HG03354 (cell line): Measurements from ENCODE around the gene ETV6.
"Not testable (repeated sequence)": the region's sequence is repeated elsewhere in the genome, so short reads cannot be mapped to it uniquely, and the experiment has no call there.

Experiments used
- ATAC-seq: cut with Tn5 transposase; IDR thresholded peaks from one replicate; pipeline ENCODE4 v1.9.1; 2021; ENCODE audit warnings: mild to moderate bottlenecking; ENCODE audit not compliant: unreplicated experiment, poor library complexity, severe bottlenecking

The ETV6 gene

GRCh38 chr12:11884706-11885105 lies 235.2 kb downstream of the ETV6 start:
- no peak for ATAC-seq

DNA sequence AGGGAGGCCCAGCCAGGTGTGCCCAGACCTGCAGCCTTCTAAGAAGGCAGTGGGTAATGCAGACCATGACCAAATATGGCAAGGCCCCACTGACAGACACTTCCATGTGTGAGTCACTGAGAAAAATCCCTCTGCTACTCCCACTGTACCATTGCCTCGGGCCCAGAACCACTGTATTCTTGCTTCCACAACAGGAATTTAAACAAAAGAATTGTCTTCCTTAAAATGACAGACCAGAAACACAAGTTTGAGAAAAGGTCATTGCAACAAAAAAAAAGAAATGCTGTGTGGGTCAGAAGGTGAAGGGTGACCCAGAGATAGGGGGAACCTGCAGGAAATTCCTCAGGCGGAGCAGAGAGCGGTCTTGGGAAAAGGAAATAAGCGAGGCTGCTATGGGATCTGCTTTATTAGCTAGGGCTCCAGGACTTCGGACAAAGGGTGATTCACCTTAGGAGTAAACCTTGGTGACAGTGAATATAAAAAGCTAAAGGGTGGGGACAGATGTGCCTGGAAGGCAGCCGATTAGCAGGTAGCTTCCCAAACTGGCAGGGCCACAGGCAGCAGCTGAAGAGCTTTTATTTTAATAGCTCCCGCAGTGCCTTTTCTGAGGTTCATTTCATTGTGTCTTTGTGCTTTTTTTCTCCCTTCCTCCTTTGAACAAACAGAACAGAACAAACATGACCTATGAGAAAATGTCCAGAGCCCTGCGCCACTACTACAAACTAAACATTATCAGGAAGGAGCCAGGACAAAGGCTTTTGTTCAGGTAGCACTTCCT lies 236.0 kb downstream of the ETV6 start:
- ATAC-seq, result no peak

GRCh38 chr12:11886339-11886738 lies 236.9 kb downstream of the ETV6 start:
- ATAC-seq, result no peak

DNA sequence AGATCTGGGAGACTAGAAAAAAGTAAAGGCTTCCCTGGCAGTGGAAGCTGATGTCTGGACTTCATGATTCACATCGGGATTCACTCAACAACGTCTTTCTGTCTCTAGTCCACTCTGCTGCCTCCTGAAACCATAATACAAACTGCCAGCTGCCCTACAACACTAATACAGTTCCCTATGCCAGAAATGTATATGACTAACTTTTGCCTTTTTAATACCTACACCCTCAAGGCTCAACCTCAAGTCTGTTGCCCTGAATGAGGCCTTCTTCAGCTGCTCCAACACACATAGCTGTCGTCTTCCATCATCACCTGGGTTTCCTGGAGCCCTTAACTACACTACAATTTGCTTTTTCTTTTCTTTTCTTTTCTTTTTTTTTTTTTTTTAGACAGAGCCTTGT lies 238.6 kb downstream of the ETV6 start:
- no peak for ATAC-seq

DNA sequence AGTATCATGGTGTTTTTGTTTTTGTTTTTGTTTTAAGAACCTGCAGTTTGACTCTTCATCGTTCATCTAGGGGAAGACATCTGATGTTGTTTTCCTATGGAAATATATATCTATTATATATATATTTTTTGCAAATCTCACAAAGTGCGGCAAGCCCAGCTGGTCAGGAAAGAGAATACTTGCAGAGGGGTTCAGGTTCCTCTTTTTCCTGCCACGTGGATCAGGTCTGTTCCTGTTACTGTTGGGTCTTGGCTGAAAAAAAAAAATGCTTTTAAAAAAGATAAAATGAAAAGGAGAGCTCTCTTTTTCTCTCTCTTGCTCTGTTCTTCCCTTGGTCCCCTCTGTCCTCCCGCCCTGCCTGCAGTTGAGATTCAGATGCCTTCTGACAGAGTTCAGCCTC lies 241.9 kb downstream of the ETV6 start:
- no peak for ATAC-seq

GRCh38 chr12:11891754-11892386 lies 242.4 kb downstream of the ETV6 start:
- no peak for ATAC-seq

DNA sequence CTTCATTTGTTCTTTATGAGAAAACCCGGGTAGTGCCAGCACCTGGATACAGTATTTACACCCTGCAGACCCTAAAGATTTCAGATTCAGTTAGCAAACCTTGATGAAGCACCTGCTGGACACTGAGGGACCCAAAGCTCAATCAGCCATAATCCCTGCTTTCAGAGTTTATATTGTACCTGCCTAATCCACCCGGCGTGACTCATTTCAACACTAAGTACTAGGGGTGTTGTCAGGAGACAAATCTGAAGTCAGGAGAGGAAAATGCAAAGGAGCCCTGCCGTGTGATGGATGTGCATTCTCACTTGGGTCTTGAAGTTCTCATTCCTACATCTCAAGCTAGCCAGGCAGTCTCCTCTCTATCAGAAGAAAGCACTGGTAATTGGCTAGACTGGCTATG lies 244.5 kb downstream of the ETV6 start:
- ATAC-seq, result no peak

GRCh38 chr12:11894890-11895289 lies 245.4 kb downstream of the ETV6 start:
- peak; percentile 76 for ATAC-seq

DNA sequence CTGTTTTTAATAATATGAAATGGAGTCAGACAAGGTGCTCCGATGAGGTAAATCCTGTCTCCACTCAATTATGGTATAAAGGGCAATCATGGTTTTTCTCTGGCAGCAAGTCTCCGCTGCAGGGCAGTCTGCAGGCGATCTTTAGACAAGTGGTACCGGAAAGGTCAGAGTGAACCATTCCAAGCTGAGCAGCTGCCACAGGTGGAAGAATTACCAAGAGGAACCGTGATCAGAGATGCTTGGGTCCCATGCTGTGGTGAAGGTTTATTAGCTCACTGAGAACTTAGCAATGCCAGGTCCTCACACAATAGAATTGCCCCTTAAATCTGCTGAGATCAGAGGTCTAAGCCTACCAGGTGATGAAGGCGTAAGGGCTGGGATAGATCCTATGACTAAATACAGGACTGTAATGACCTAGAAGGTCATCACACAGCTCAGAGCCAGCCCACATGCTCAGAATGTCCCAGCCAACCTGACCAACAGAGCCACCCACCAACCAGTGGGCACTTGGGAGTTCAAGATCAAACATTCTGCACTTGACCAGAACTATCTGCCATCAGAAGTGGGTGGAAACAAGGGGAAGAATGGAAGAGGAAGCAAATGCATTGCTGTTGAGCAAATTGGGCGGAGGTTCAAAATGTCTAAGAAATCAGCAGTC lies 246.1 kb downstream of the ETV6 start:
- ATAC-seq, result no peak

DNA sequence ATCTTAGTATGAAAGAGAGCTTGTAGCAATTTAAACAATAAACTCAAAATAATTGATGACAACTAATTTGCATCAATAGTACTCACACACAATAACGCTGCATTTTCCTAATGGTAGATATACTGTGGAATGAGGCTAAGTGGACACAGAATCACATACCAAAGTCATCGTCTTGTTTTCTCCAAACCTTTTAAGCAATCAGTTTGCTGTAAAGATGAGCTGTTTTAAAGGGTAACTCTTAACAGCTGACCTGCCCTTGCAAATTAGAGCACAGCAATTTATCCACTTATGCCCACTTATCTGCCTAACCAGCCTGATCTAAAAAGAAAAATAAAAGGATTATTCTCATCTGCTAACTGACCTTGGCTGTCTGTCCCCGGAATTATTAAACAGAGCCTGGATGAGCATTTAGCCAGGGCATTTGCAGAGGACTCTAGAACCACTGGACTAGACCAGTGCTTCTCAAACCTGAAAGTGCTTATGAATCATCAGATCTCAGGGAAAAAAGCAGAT lies 247.0 kb downstream of the ETV6 start:
- no peak for ATAC-seq

DNA sequence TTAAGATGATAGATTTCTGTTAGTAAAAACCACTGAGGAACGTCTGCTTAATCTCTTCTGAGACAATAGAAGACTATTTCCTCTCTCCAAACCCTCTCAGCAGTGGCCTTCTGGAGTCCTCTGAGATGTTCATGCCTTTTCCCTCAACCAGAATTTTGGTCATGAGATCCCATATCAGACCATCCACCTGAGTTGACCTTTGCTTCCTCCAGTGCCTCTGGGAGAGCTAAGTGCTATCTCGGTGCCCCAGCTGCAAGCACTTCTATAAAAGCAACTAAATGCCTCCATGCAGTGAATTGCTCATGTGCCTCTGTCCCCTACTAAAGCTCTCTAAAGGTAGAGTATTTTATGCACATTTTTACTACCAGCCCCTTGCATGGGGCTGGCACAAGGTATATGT lies 248.4 kb downstream of the ETV6 start:
- no peak for ATAC-seq

DNA sequence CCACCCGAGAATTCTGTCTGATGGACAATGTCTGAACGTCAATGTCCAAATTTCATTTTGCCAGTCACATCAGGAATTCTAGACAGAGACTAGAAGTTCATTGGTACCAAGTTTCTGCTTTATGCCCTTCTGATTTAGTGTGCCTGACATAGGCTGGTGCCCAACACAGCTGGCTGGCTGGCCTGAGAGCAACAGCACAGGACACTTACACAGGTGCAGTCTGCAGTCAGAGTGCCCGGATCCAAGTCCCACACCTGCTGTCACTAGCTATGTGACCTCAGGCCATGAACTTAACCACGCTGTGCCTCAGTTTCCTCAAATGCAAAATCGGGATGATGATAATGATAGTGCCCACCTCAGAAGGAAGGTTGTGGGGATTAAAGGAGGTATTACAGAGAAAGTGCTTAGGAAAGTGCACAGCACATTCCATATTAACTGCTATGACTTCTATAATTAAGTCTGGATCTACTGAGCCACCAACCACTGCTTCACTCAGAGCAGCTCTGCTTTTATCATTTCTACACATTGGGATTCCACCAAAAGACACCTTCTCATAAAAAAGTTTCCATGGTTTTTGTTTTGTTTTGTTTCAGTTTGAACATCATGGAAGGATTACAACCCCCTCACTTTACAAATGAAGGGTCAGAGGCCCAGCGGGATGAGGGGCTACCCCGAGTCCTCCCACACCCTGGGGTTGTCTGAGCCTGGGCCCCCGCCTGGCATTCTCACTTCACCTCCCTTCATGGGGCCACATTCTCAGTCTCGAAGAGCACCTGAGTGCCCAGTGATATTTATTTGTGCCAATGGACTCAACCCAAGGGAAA lies 252.4 kb downstream of the ETV6 start:
- ATAC-seq, result peak; percentile 53

- ATAC-seq, result peak; percentile 27
Measured at GRCh38 chr12:11902525-11902875, 253.0 kb downstream of the ETV6 start.

GRCh38 chr12:11904124-11904523 lies 254.7 kb downstream of the ETV6 start:
- no peak for ATAC-seq

DNA sequence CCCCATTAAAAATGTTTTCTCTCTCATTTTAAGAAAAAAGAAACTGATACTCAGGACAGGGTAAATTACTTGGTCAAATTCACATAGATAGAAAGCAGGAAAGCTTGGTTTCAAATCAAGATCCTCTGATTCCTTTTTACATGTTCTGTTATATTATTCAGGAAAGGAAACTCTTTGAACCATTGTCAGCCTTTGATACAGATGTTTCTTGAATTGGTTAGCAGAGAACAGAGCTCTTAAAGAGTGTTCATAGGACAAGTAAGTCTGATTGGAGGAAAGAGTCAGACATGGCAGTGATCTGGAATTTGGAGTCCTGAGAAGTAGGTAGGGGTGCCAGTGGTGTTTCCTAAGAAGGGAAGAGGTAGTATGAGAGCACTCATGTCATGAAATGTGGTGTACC lies 256.1 kb downstream of the ETV6 start:
- ATAC-seq, result no peak

DNA sequence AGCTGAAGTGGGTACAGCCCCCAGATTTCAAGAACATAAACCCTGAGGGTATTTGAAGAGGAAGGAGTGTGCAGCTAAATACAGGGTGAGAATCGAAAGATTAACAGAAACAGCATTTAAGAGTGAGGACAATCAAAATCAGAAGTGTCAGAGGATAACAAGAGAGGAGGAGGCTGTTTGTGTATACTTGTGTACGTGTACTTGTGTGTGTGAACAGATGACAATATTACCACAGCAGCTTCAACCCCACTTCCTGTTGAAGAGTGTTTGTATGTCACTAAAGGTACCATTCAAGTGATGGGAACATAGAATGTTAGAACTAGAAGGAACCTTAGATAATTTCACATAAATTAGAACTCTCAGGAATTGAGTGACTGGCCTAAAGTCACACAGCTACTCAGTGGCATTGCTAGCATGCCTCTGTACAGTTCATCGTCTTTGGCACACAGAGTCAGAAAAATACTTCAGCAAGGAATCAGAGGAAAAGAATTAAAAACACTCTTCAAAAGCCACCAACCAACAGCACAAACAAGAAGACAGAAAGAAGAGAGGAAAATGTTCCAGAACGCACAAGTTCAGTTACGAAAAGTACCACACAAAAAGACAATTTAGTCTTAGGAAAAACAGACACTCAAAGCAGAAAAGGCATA lies 256.9 kb downstream of the ETV6 start:
- no peak for ATAC-seq

DNA sequence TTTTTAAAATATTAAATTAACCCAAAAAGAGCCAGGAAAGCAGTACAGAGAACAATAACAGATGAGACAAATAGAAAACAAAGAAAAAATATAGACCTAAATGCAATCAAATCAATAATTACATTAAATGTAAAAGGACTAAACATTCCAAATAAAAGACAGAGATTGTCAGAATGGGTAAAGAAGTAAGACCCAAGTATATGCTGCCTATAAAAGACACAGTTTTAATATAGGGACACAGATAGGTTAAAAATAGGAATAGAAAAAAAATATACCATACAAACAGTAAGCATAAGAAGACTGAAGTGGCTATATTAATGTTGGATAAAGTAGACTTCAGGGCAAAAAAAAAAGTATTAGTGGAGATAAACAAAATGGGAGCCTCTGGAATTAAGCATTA lies 258.2 kb downstream of the ETV6 start:
- ATAC-seq, result no peak

DNA sequence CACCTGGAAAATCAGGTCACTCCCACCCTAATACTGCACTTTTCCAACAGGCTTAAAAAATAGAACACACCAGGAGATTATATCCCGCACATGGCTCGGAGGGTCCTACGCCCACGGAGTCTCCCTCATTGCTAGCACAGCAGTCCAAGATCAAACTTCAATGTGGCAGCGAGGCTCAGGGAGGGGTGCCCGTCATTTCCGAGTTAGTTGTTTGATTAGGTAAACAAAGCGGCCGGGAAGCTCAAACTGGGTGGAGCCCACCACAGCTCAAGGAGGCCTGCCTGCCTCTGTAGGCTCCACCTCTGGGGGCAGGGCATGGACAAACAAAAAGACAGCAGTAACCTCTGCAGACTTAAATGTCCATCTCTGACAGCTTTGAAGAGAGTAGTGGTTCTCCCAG lies 259.9 kb downstream of the ETV6 start:
- not testable (repeated sequence) for ATAC-seq

DNA sequence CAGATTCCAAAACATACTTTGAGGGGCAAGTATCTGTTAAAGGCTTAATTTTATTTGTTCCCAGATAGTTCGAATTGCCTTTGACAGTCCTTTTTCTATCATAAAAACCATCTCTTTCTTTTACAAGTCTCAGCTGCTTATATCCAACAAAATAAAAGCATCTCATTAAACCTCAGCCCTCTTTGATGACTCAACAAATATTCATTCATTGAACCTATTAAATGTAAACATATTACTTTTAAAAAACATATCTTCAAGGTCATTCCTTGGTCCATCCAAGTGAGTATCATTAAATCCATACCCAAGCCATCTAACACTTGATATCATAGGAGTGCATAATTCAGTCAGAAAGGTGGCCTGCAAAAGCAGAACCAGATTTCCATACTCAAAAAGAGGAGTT lies 266.6 kb downstream of the ETV6 start:
- ATAC-seq, result no peak

- no peak for ATAC-seq
Measured at GRCh38 chr12:11916771-11917170, 267.3 kb downstream of the ETV6 start.
